RWPE2 (cell line): ENCODE data around the gene KREMEN1.

Source experiments
- ATAC-seq: fragments of 200-7000 bp; cut with Tn5 transposase; 3 replicates; pipeline ENCODE4 v1.9.1; 2021; ENCODE audit warnings: low read depth
- DNase-seq: peaks from one replicate; pipeline ENCODE4 v3.0.0-alpha.2; 2020; ENCODE audit warnings: low spot score
- H3K27ac ChIP-seq: fragments of 450-650 bp; 2 replicates; pipeline ENCODE4 v1.5.1; 2017; ENCODE audit warnings: mild to moderate bottlenecking; ENCODE audit not compliant: poor library complexity, severe bottlenecking
- H3K27me3 ChIP-seq: fragments of 250-450 bp; sonication (Bioruptor Pico); 2 replicates; pipeline ENCODE4 v1.5.1; 2021; ENCODE audit warnings: mild to moderate bottlenecking, moderate library complexity; ENCODE audit not compliant: insufficient read depth, poor library complexity, severe bottlenecking
- H3K36me3 ChIP-seq: fragments of 250-450 bp; sonication (Bioruptor Pico); 2 replicates; pipeline ENCODE4 v1.5.1; 2020; ENCODE audit warnings: low read depth, mild to moderate bottlenecking, moderate library complexity
- H3K4me1 ChIP-seq: fragments of 250-450 bp; sonication (Bioruptor Pico); 2 replicates; pipeline ENCODE4 v1.5.1; 2021; ENCODE audit warnings: mild to moderate bottlenecking, moderate library complexity; ENCODE audit not compliant: insufficient read depth, poor library complexity, severe bottlenecking
- H3K4me3 ChIP-seq: fragments of 250-450 bp; sonication (Bioruptor Pico); 2 replicates; pipeline ENCODE4 v1.5.1; 2021; ENCODE audit warnings: mild to moderate bottlenecking, moderate library complexity; ENCODE audit not compliant: severe bottlenecking
- H3K9me3 ChIP-seq: fragments of 250-450 bp; sonication (Bioruptor Pico); 2 replicates; pipeline ENCODE4 v1.5.1; 2021; ENCODE audit warnings: mild to moderate bottlenecking, moderate library complexity; ENCODE audit not compliant: severe bottlenecking
- TF ChIP-seq, protein P1 (sequence below): fragments of 450-650 bp; IDR thresholded peaks from one replicate; pipeline ENCODE4 v1.5.1; 2017; ENCODE audit warnings: mild to moderate bottlenecking, moderate library complexity; ENCODE audit not compliant: poor library complexity, severe bottlenecking

Gene KREMEN1

GRCh38 chr22:29156507-29156906 lies 83.7 kb downstream of the KREMEN1 start:
- H3K4me3 ChIP-seq, result no peak overlapping the region
- DNase-seq (no peak), ATAC-seq (peak; percentile 17; the same call in 1 of the 3 replicates)
- no peaks in the 10 kb centered on the region for H3K36me3 ChIP-seq
- no peaks in the 10 kb centered on the region for H3K9me3 ChIP-seq
- H3K4me1 ChIP-seq, result no peaks in the 10 kb centered on the region
- no peaks in the 10 kb centered on the region for H3K27me3 ChIP-seq
- TF ChIP-seq, protein P1, sequence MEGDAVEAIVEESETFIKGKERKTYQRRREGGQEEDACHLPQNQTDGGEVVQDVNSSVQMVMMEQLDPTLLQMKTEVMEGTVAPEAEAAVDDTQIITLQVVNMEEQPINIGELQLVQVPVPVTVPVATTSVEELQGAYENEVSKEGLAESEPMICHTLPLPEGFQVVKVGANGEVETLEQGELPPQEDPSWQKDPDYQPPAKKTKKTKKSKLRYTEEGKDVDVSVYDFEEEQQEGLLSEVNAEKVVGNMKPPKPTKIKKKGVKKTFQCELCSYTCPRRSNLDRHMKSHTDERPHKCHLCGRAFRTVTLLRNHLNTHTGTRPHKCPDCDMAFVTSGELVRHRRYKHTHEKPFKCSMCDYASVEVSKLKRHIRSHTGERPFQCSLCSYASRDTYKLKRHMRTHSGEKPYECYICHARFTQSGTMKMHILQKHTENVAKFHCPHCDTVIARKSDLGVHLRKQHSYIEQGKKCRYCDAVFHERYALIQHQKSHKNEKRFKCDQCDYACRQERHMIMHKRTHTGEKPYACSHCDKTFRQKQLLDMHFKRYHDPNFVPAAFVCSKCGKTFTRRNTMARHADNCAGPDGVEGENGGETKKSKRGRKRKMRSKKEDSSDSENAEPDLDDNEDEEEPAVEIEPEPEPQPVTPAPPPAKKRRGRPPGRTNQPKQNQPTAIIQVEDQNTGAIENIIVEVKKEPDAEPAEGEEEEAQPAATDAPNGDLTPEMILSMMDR, result no peak
- no peak overlapping the region for H3K27ac ChIP-seq

GRCh38 chr22:29157759-29158535 lies 85.1 kb downstream of the KREMEN1 start:
- Histone ChIP-seq H3K4me1 (no peaks in the 10 kb centered on the region), H3K27ac (no peak overlapping the region), H3K4me3 (no peak overlapping the region), H3K36me3 (no peaks in the 10 kb centered on the region), H3K9me3 (no peaks in the 10 kb centered on the region), H3K27me3 (no peaks in the 10 kb centered on the region)
- peak; percentile 6 for DNase-seq
- TF ChIP-seq, protein P1, result no peak
- ATAC-seq, result no peak

- TF ChIP-seq, protein P1, result no peak
- H3K4me1 ChIP-seq, result no peaks in the 10 kb centered on the region
- H3K27me3 ChIP-seq, result no peaks in the 10 kb centered on the region
- no peaks in the 10 kb centered on the region for H3K9me3 ChIP-seq
- DNase-seq (no peak), ATAC-seq (no peak)
- no peak overlapping the region for H3K4me3 ChIP-seq
- H3K27ac ChIP-seq, result no peak overlapping the region
- H3K36me3 ChIP-seq, result no peaks in the 10 kb centered on the region
Observed at GRCh38 chr22:29158546-29158945, 85.7 kb downstream of the KREMEN1 start.

GRCh38 chr22:29163808-29164207 lies 91.0 kb downstream of the KREMEN1 start:
- no peaks in the 10 kb centered on the region for H3K36me3 ChIP-seq
- H3K4me3 ChIP-seq, result no peak overlapping the region
- H3K27ac ChIP-seq, result no peak overlapping the region
- no peaks in the 10 kb centered on the region for H3K27me3 ChIP-seq
- no peaks in the 10 kb centered on the region for H3K4me1 ChIP-seq
- ATAC-seq, result no peak
- TF ChIP-seq, protein P1, result no peak
- no peak for DNase-seq
- H3K9me3 ChIP-seq, result no peaks in the 10 kb centered on the region
